ENCODE data around the gene C20orf173.
"Not testable (repeated sequence)": the region's sequence is repeated elsewhere in the genome, so short reads cannot be mapped to it uniquely, and the experiment has no call there.

GRCh38 chr20:35555461-35555860 lies 26.0 kb upstream of the C20orf173 start:
- TF ChIP-seq CTCF (conservative IDR thresholded peaks at IDR 0.05 in 1 of 2, IDR thresholded peaks at IDR 0.05 in 1 of 2; ENCODE audit: low read depth in 1 of 2, low read length in 2 of 2); EZH2 (IDR thresholded peaks at IDR 0.05; ENCODE audit: low read length, missing control alignments): not testable (repeated sequence)

All from fibroblast of lung (primary cell).